MCF 10A (cell line): ENCODE measurements around the gene TAGLN3. TPM values are rescaled to one million over a fixed set of nuclear protein-coding genes. Genes with fewer than 3 reads are reported as not detected.

ENCODE experiments used
- BruUV-seq: library from RNA; stranded (reverse); fragments of 400-500 nt; replicated peaks from 2 replicates; lab custom pipeline; 2021; lab: Mats Ljungman, UMichigan
- CTCF ChIA-PET: fragments of 300-600 bp; sonication (Branson Sonifier 250); formaldehyde crosslinking; extraction: SDS; loops from one replicate; lab custom pipeline; 2021; ENCODE audit warnings: antibody characterized with exemption, inconsistent platforms; lab: Yijun Ruan, JAX
- POLR2A ChIA-PET: fragments of 300-600, 350-650 bp; sonication (Branson Sonifier 250); formaldehyde crosslinking; extraction: SDS; loops from one replicate; lab custom pipeline; 2020; ENCODE audit warnings: antibody characterized with exemption, inconsistent platforms; lab: Yijun Ruan, JAX
- DNase-seq: peaks from one replicate; pipeline ENCODE4 v3.0.0-alpha.2; 2018; ENCODE audit not compliant: unreplicated experiment
- H3K27ac Mint-ChIP-seq: one replicate; pipeline ENCODE4 v1.8.0; 2022; ENCODE audit warnings: mild to moderate bottlenecking, low read depth, mixed read lengths; ENCODE audit not compliant: unreplicated experiment
- H3K27me3 Mint-ChIP-seq: one replicate; pipeline ENCODE4 v1.8.0; 2022; ENCODE audit warnings: mixed read lengths; ENCODE audit not compliant: insufficient read depth, unreplicated experiment
- H3K36me3 Mint-ChIP-seq: one replicate; pipeline ENCODE4 v1.8.0; 2022; ENCODE audit warnings: mild to moderate bottlenecking, moderate library complexity, mixed read lengths; ENCODE audit not compliant: insufficient read depth, unreplicated experiment
- H3K4me1 Mint-ChIP-seq: one replicate; pipeline ENCODE4 v1.8.0; 2022; ENCODE audit warnings: mixed read lengths; ENCODE audit not compliant: insufficient read depth, unreplicated experiment
- H3K4me3 Mint-ChIP-seq: one replicate; pipeline ENCODE4 v1.8.0; 2022; ENCODE audit warnings: mild to moderate bottlenecking, moderate library complexity, mixed read lengths; ENCODE audit not compliant: unreplicated experiment
- H3K9me3 Mint-ChIP-seq: one replicate; pipeline ENCODE4 v1.8.0; 2022; ENCODE audit warnings: mixed read lengths; ENCODE audit not compliant: unreplicated experiment
- intact Hi-C: fragments of 100-400 bp; cut with micrococcal nuclease; formaldehyde crosslinking; loops from 2 replicates; pipeline ENCODE4 v1.14.1; 2022
- total RNA-seq: library from RNA; stranded (reverse); gene quantifications from 2 replicates; pipeline ENCODE4 v1.2.3, GENCODE V29; 2022
- TF ChIP-seq, protein P1 (sequence below): fragments of 200-600 bp; IDR thresholded peaks from one replicate; pipeline ENCODE4 v1.8.0; 2022; ENCODE audit warnings: antibody characterized with exemption, mild to moderate bottlenecking; ENCODE audit not compliant: unreplicated experiment

TAGLN3 gene
- total RNA-seq, 1 experiment from 2014 or later, result not detected

DNA sequence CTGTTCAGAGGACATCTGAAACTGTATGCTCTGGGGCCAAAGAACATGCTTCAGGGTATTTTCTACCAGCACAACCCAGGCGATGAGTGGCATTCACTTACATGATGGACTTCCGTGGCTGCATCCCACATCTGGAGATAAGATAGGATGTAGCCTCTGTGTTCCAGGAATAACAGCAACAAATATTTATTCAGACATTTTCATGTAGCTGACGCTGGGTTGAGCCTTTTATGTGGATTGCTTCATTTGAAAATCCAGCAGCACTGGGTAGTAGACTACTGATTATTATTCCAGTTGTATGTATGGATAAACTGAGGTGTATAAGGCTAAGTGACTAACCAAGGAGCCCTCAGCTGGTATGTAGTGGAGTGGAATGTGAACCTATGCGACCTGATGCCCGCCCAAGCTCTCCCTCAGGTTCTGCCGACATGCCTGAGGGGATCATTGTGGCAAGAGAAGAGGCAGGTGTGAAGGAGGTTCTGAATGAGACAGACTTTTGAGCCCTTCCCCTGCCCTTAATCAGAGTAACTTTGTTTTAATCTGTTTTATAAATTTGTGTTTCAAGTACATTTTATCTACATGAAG, 45.8 kb upstream of the TAGLN3 start:
- CTCF ChIA-PET, result interaction anchor here (0.6 to 1.6 kb wide), 5 partner anchors 14 to 224 kb away, joined by 3 to 5 read pairs (median 3); no protein-coding TSS in a partner anchor
- H3K27me3 Mint-ChIP-seq, result no peaks in the 10 kb centered on the region
- TF ChIP-seq, protein P1, sequence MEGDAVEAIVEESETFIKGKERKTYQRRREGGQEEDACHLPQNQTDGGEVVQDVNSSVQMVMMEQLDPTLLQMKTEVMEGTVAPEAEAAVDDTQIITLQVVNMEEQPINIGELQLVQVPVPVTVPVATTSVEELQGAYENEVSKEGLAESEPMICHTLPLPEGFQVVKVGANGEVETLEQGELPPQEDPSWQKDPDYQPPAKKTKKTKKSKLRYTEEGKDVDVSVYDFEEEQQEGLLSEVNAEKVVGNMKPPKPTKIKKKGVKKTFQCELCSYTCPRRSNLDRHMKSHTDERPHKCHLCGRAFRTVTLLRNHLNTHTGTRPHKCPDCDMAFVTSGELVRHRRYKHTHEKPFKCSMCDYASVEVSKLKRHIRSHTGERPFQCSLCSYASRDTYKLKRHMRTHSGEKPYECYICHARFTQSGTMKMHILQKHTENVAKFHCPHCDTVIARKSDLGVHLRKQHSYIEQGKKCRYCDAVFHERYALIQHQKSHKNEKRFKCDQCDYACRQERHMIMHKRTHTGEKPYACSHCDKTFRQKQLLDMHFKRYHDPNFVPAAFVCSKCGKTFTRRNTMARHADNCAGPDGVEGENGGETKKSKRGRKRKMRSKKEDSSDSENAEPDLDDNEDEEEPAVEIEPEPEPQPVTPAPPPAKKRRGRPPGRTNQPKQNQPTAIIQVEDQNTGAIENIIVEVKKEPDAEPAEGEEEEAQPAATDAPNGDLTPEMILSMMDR, result no peak
- no peak for DNase-seq
- POLR2A ChIA-PET, result no interaction called here
- no peaks in the 10 kb centered on the region for H3K4me1 Mint-ChIP-seq
- H3K9me3 Mint-ChIP-seq, result no peaks in the 10 kb centered on the region
- H3K4me3 Mint-ChIP-seq, result no peak overlapping the region
- H3K27ac Mint-ChIP-seq, result no peak overlapping the region
- BruUV-seq, result no TSS peak
- intact Hi-C loops, result no loop called here
- peaks cover 80% of the 10 kb centered on the region for H3K36me3 Mint-ChIP-seq

DNA sequence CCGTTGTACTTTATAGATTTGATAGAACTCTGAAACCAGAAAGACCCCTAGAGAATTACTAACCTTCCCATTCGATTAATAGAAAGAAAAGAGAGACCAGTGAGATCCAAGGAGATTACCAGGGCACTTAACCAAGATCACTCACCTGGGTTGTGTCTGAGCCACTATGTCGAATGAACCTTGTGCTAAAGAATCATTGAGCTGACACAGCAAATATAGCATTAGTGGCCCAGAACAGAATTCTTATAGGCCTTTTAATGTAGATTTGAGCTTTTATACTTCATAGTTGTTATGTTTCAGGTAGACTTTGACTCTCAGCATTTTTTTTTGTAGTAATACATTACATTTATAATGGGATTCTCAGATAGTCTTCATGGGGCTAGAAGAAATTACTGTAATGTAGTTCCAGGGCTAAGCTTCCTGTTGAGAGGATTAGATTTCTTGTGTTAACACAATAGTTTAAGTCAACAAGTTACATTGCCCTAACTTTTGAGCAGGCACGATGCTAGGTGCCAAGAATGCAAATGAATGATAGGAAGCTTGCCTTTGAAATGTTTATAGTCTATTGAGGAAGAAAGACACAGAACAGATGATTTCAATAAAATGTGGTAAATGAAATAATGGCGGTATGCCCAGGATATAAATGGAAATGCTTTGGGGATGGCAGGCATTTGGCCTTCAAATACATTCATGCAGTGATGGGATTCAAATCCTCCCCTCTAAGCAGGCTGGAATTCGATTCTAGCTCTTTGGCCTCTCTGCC, 44.3 kb upstream of the TAGLN3 start:
- ChIA-PET POLR2A (interaction anchor here (0.7 to 1.1 kb wide), 3 partner anchors 16 to 238 kb away, joined by 3 to 5 read pairs (median 3); no protein-coding TSS in a partner anchor), CTCF (interaction anchor here (0.7 to 2.2 kb wide), 3 partner anchors 13 to 89 kb away, joined by 3 to 12 read pairs (median 6); no protein-coding TSS in a partner anchor)
- TF ChIP-seq, protein P1, result no peak
- Mint-ChIP-seq H3K4me1 (no peaks in the 10 kb centered on the region), H3K27me3 (no peaks in the 10 kb centered on the region), H3K4me3 (no peak overlapping the region), H3K9me3 (no peaks in the 10 kb centered on the region), H3K36me3 (peaks cover 73% of the 10 kb centered on the region), H3K27ac (no peak overlapping the region)
- BruUV-seq, result no TSS peak
- intact Hi-C loops, result no loop called here
- DNase-seq, result no peak

GRCh38 chr3:111955876-111956275, 42.8 kb upstream of the TAGLN3 start:
- TF ChIP-seq, protein P1, result no peak
- POLR2A ChIA-PET, result interaction anchor here (1.0 to 1.1 kb wide), 2 partner anchors 22 to 239 kb away, joined by 3 to 5 read pairs; no protein-coding TSS in a partner anchor
- no peaks in the 10 kb centered on the region for H3K4me1 Mint-ChIP-seq
- no peak overlapping the region for H3K27ac Mint-ChIP-seq
- H3K9me3 Mint-ChIP-seq, result no peaks in the 10 kb centered on the region
- intact Hi-C loops, result no loop called here
- DNase-seq, result no peak
- BruUV-seq, result no TSS peak
- H3K4me3 Mint-ChIP-seq, result no peak overlapping the region
- peaks cover 64% of the 10 kb centered on the region for H3K36me3 Mint-ChIP-seq
- CTCF ChIA-PET, result interaction anchor here (1.1 to 2.2 kb wide), 3 partner anchors 12 to 240 kb away, joined by 3 to 12 read pairs (median 5); no protein-coding TSS in a partner anchor
- H3K27me3 Mint-ChIP-seq, result no peaks in the 10 kb centered on the region

GRCh38 chr3:111956449-111956848, 42.3 kb upstream of the TAGLN3 start:
- peaks cover 61% of the 10 kb centered on the region for H3K36me3 Mint-ChIP-seq
- POLR2A ChIA-PET, result interaction anchor here (1.0 to 1.3 kb wide), 3 partner anchors 10 to 92 kb away, joined by 3 read pairs; no protein-coding TSS in a partner anchor
- no TSS peak for BruUV-seq
- intact Hi-C loops, result no loop called here
- no peaks in the 10 kb centered on the region for H3K9me3 Mint-ChIP-seq
- H3K4me1 Mint-ChIP-seq, result peaks cover 4% of the 10 kb centered on the region
- DNase-seq, result no peak
- H3K27ac Mint-ChIP-seq, result no peak overlapping the region
- CTCF ChIA-PET, result interaction anchor here (1.2 to 2.2 kb wide), 3 partner anchors 11 to 238 kb away, joined by 3 to 12 read pairs (median 4); no protein-coding TSS in a partner anchor
- TF ChIP-seq, protein P1, result no peak
- H3K4me3 Mint-ChIP-seq, result no peak overlapping the region
- H3K27me3 Mint-ChIP-seq, result no peaks in the 10 kb centered on the region
